Measurements from ENCODE around the gene UBE3C. TPM values are rescaled to one million over a fixed set of nuclear protein-coding genes. Genes with fewer than 3 reads are reported as not detected.

The UBE3C gene
- total RNA-seq, 1 experiment from 2014 or later = 81.1 TPM

GRCh38 chr7:157301610-157302120, 162.9 kb downstream of the UBE3C start:
- H3K27me3 Mint-ChIP-seq (ENCODE audit: unreplicated experiment) = no peaks in the 10 kb centered on the region
- no peak overlapping the region for H3K4me3 Mint-ChIP-seq (ENCODE audit: low read depth, unreplicated experiment)
- no peaks in the 10 kb centered on the region for H3K9me3 Mint-ChIP-seq (ENCODE audit: low read depth, unreplicated experiment)
- no TSS peak for BruUV-seq (replicated peaks)
- no peak overlapping the region for H3K27ac Mint-ChIP-seq (ENCODE audit: unreplicated experiment)
- CTCF ChIA-PET = no interaction called here
- peaks cover 14% of the 10 kb centered on the region for H3K36me3 Mint-ChIP-seq (ENCODE audit: insufficient read depth, unreplicated experiment)
- no peak for DNase-seq
- intact Hi-C loops (cut with micrococcal nuclease; ENCODE audit: unreplicated experiment) = loop anchor here (5.0 kb wide), 1 partner anchor 36 kb away; the partner anchor contains the start of gene DNAJB6
- no peak for TF ChIP-seq CTCF (IDR thresholded peaks at IDR 0.05; ENCODE audit: unreplicated experiment)
- H3K4me1 Mint-ChIP-seq (ENCODE audit: low read depth, unreplicated experiment) = peaks cover 33% of the 10 kb centered on the region

- H3K4me1 Mint-ChIP-seq (ENCODE audit: low read depth, unreplicated experiment) = peaks cover 46% of the 10 kb centered on the region
- H3K4me3 Mint-ChIP-seq (ENCODE audit: low read depth, unreplicated experiment) = no peak overlapping the region
- no peak for DNase-seq
- no TSS peak for BruUV-seq (replicated peaks)
- TF ChIP-seq CTCF (IDR thresholded peaks at IDR 0.05; ENCODE audit: unreplicated experiment) = no peak
- intact Hi-C loops (cut with micrococcal nuclease; ENCODE audit: unreplicated experiment) = no loop called here
- peaks cover 13% of the 10 kb centered on the region for H3K36me3 Mint-ChIP-seq (ENCODE audit: insufficient read depth, unreplicated experiment)
- no peak overlapping the region for H3K27ac Mint-ChIP-seq (ENCODE audit: unreplicated experiment)
- no peaks in the 10 kb centered on the region for H3K9me3 Mint-ChIP-seq (ENCODE audit: low read depth, unreplicated experiment)
- no peaks in the 10 kb centered on the region for H3K27me3 Mint-ChIP-seq (ENCODE audit: unreplicated experiment)
- CTCF ChIA-PET = no interaction called here
Observed at GRCh38 chr7:157306846-157307838, 168.4 kb downstream of the UBE3C start.

GRCh38 chr7:157309988-157310668, 171.4 kb downstream of the UBE3C start:
- no TSS peak for BruUV-seq (replicated peaks)
- Mint-ChIP-seq H3K27ac (ENCODE audit: unreplicated experiment) (peak overlapping the region; percentile 97), H3K36me3 (ENCODE audit: insufficient read depth, unreplicated experiment) (peaks cover 13% of the 10 kb centered on the region), H3K27me3 (ENCODE audit: unreplicated experiment) (no peaks in the 10 kb centered on the region), H3K4me1 (ENCODE audit: low read depth, unreplicated experiment) (peaks cover 28% of the 10 kb centered on the region), H3K4me3 (ENCODE audit: low read depth, unreplicated experiment) (peak overlapping the region; percentile 26), H3K9me3 (ENCODE audit: low read depth, unreplicated experiment) (no peaks in the 10 kb centered on the region)
- TF ChIP-seq CTCF (IDR thresholded peaks at IDR 0.05; ENCODE audit: unreplicated experiment) = no peak
- DNase-seq = peak; percentile 66
- CTCF ChIA-PET = interaction anchor here (0.6 to 1.0 kb wide), 2 partner anchors 28 to 154 kb away, joined by 3 to 5 read pairs; no protein-coding TSS in a partner anchor
- intact Hi-C loops (cut with micrococcal nuclease; ENCODE audit: unreplicated experiment) = loop anchor here (2.0 kb wide), 1 partner anchor 31 kb away; no protein-coding TSS in a partner anchor

- BruUV-seq (replicated peaks) = no TSS peak
- TF ChIP-seq CTCF (IDR thresholded peaks at IDR 0.05; ENCODE audit: unreplicated experiment) = no peak
- Mint-ChIP-seq H3K4me1 (ENCODE audit: low read depth, unreplicated experiment) (peaks cover 28% of the 10 kb centered on the region), H3K27ac (ENCODE audit: unreplicated experiment) (peak overlapping the region; percentile 97), H3K4me3 (ENCODE audit: low read depth, unreplicated experiment) (peak overlapping the region; percentile 26), H3K36me3 (ENCODE audit: insufficient read depth, unreplicated experiment) (peaks cover 13% of the 10 kb centered on the region), H3K27me3 (ENCODE audit: unreplicated experiment) (no peaks in the 10 kb centered on the region), H3K9me3 (ENCODE audit: low read depth, unreplicated experiment) (no peaks in the 10 kb centered on the region)
- peak; percentile 34 for DNase-seq
- CTCF ChIA-PET = no interaction called here
- intact Hi-C loops (cut with micrococcal nuclease; ENCODE audit: unreplicated experiment) = loop anchor here (2.0 kb wide), 1 partner anchor 30 kb away; no protein-coding TSS in a partner anchor
Observed at GRCh38 chr7:157310676-157311185, 172.0 kb downstream of the UBE3C start.
